SK-MEL-5 (cell line): ENCODE results near the gene KXD1. TPM values are rescaled to one million over a fixed set of nuclear protein-coding genes. Genes with fewer than 3 reads are reported as not detected.

Experiments
- total RNA-seq: library from RNA; depleted of rRNA; stranded (reverse); fragments of >200 nt; shearing (Covaris generic); gene quantifications from 2 replicates; pipeline ENCODE4 v1.2.3, GENCODE V29; 2014; rRNA removed

The KXD1 gene
- total RNA-seq, 1 experiment from 2014 or later: 70.6 TPM

Other genes starting within 250 kb of the KXD1 start
- 221 and 250 TPM in 2 replicates for gene LSM4, start 234.8 kb upstream of the KXD1 start, total RNA-seq
- gene PGPEP1, start 217.3 kb upstream of the KXD1 start, total RNA-seq: 8.1 and 10.5 TPM in 2 replicates
- 873 and 1,003 TPM in 2 replicates for gene GDF15, start 171.7 kb upstream of the KXD1 start, total RNA-seq
- not detected in 2 replicates for gene LRRC25, start 160.2 kb upstream of the KXD1 start, total RNA-seq
- 18.9 and 25.7 TPM in 2 replicates for gene SSBP4, start 138.5 kb upstream of the KXD1 start, total RNA-seq
- 8.3 and 12.7 TPM in 2 replicates for gene ISYNA1, start 119.7 kb upstream of the KXD1 start, total RNA-seq
- gene ELL, start 35.8 kb upstream of the KXD1 start, total RNA-seq: 4.0 and 4.7 TPM in 2 replicates
- gene FKBP8, start 14.3 kb upstream of the KXD1 start, total RNA-seq: 151 and 174 TPM in 2 replicates
- gene UBA52, start 14.0 kb downstream of the KXD1 start, total RNA-seq: 1,284 and 1,363 TPM in 2 replicates
- 25.0 and 28.8 TPM in 2 replicates for gene REX1BD, start 30.9 kb downstream of the KXD1 start, total RNA-seq
- gene CRLF1, start 48.9 kb downstream of the KXD1 start, total RNA-seq: 0.32 and 2.6 TPM in 2 replicates
- gene TMEM59L, start 55.0 kb downstream of the KXD1 start, total RNA-seq: 0.08 TPM in 1 of 2 replicates, not detected in the other
- 0.77 and 1.3 TPM in 2 replicates for gene KLHL26, start 79.2 kb downstream of the KXD1 start, total RNA-seq
- 0.95 and 1.2 TPM in 2 replicates for gene CRTC1, start 125.8 kb downstream of the KXD1 start, total RNA-seq
- not detected in 2 replicates for gene COMP, start 233.4 kb downstream of the KXD1 start, total RNA-seq